Measurements from ENCODE around the gene AHDC1. TPM values are rescaled to one million over a fixed set of nuclear protein-coding genes. Genes with fewer than 3 reads are reported as not detected.

Gene AHDC1
- total and polyA plus RNA-seq, 9 of the 15 experiments (the other 6 are each of a cell fraction or from before 2014, with no cell fraction given), result 0.21 to 36.4 (median 4.7) TPM

GRCh38 chr1:27556781-27557595 lies 47.0 kb downstream of the AHDC1 start (continued):
- TF ChIP-seq USF2 (CRISPR knock-in tag; IDR thresholded peaks at IDR 0.05), result no peak
- TF ChIP-seq ELF4 (CRISPR knock-in tag; IDR thresholded peaks at IDR 0.05), result no peak
- TF ChIP-seq MTA3 (IDR thresholded peaks at IDR 0.05; ENCODE audit: borderline replicate concordance), result no peak
- TF ChIP-seq NFYB (IDR thresholded peaks at IDR 0.05; ENCODE audit: extremely low read depth, insufficient read length), result no peak
- TF ChIP-seq CCAR2 (IDR thresholded peaks at IDR 0.05; ENCODE audit: low read depth, low read length), result no peak
- TF ChIP-seq RUNX1 (IDR thresholded peaks at IDR 0.05; ENCODE audit: low read depth), result no peak
- no peak; the same call in 1 of the 2 replicates for TF ChIP-seq MAFK (IDR thresholded peaks at IDR 0.05; ENCODE audit: low read length)
- TF ChIP-seq CREB3L1 (IDR thresholded peaks at IDR 0.05; ENCODE audit: borderline replicate concordance, low read depth), result 0 out of 2 replicates have a peak, but pooled peaks have one; percentile 10
- TF ChIP-seq ZC3H4 (CRISPR knock-in tag; IDR thresholded peaks at IDR 0.05; ENCODE audit: borderline replicate concordance), result no peak
- no peak for TF ChIP-seq FOXO4 (CRISPR knock-in tag; IDR thresholded peaks at IDR 0.05)
- TF ChIP-seq SMARCA5 (IDR thresholded peaks at IDR 0.05), result no peak
- TF ChIP-seq TAF1 (IDR thresholded peaks at IDR 0.05; ENCODE audit: control insufficient read depth, extremely low read depth, insufficient read depth, low read length, severe bottlenecking), result no peak
- no peak for TF ChIP-seq GTF2A2 (tag; IDR thresholded peaks at IDR 0.05)
- TF ChIP-seq RHOXF2B (CRISPR knock-in tag; conservative IDR thresholded peaks at IDR 0.05), result no peak
- no peak for TF ChIP-seq CBX8 (IDR thresholded peaks at IDR 0.05; ENCODE audit: borderline replicate concordance, extremely low read depth, low read depth, low read length, poor library complexity, severe bottlenecking)
- TF ChIP-seq HNRNPL (IDR thresholded peaks at IDR 0.05; ENCODE audit: low read depth, low read length), result peak; percentile 67; the same call in 1 of the 2 replicates
- TF ChIP-seq DMBX1 (CRISPR knock-in tag; IDR thresholded peaks at IDR 0.05; ENCODE audit: borderline replicate concordance), result no peak
- TF ChIP-seq KHSRP (IDR thresholded peaks at IDR 0.05), result no peak
- TF ChIP-seq CHD4 (IDR thresholded peaks at IDR 0.05; ENCODE audit: insufficient read depth, insufficient replicate concordance, low read depth, low read length, poor library complexity, severe bottlenecking), result no peak
- TF ChIP-seq MTA1 (IDR thresholded peaks at IDR 0.05; ENCODE audit: borderline replicate concordance), result 0 out of 2 replicates have a peak, but pooled peaks have one; percentile 6
- TF ChIP-seq ZBTB9 (CRISPR knock-in tag; IDR thresholded peaks at IDR 0.05), result 0 out of 2 replicates have a peak, but pooled peaks have one; percentile 38
- no peak for TF ChIP-seq ZNF3 (CRISPR knock-in tag; IDR thresholded peaks at IDR 0.05)

All from K562 (cell line).